ENCODE measurements around the gene STBD1.
"Not testable (repeated sequence)": the region's sequence is repeated elsewhere in the genome, so short reads cannot be mapped to it uniquely, and the experiment has no call there.

STBD1 gene

GRCh38 chr4:76305971-76306881 is at the start of gene STBD1:
Gene STBD1, plus strand, starts transcription at chr4:76306733. Its CDS starts 37 bp downstream, at chr4:76306770.
- DNase-seq: no peak

DNA sequence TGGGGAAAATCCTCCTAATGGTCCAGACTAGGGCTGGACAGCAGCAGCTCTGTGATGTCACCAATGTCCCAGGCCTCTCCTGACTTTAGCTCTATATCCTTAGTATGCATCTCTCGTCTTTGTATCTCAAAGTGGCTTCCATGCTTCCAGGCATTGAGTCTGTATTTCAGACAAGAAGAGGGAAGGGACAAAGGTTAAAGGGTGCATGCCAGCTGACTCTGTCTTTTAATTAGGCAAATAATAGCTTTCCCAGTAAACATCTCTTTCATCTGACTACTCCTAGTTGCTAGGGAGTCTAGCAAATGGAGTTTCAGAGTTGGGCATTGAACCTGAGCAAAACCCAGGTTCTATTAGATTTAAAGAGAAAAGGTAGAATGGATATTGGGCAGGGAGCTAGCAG is 49.6 kb upstream of the STBD1 start:
- DNase-seq: no peak

GRCh38 chr4:76257824-76258223 is 48.7 kb upstream of the STBD1 start:
- no peak for DNase-seq

DNA sequence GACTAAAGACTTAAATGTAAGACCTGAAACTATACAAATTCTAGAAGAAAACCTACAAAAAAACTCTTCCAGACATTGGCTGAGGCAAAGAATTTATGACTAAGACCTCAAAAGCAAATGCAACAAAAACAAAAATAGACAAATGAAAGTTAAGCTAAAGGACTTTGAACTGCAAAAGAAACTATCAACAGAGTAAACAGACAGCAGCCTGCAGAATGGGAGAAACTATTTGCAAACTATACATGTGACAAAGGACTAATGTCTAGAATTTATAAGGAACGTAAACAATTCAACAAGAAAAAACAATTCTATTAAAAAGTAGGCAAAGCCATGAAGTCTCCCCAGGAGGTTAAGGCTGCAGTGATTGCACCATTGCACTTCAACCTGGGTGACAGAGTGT is 46.0 kb upstream of the STBD1 start:
- no peak for DNase-seq

DNA sequence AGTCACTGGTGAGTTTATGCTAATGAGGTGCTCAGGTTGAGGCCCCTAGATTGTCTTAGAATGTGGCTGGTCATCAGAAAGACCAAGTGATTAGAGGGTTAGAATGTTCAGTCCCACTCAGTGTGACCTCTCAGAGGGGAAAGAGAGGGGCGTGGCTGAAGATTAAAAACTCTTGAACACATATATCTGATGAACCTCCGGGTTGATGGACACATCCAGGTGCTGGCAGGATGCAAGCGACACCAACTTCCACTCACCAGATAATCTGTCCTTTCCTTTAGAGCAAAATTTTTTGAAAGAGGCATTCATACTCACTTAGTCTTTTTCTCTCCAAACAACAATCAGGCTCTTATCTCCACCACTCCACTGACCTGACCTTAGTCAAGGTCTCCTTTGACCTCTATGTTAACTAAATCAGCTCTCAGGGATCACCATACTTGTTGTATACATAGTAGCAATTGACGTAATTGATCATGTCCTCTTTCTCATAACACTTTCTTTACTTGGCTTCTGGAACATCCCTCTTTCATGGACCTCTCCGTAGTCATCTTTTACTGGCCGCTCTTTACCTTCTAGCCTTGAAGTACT is 40.8 kb upstream of the STBD1 start:
- no peak for DNase-seq

DNA sequence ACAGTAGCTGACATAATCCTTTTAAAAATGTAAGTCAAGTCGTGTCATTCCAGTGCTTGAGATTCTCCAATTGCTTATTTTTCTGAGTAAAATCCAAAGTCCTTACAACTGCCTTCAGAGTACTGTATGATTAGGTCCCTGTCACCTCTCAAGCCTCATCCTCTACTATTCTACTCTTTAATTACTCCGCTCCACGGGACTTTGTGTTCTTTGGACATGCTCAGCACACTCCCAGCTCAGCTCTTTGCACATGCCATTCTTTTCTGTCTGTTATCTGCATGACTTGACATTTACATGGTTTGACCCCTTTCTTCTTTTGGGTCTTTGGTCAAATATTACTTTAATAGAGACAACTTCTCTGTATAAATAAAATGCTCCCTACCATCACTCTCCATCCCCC is 39.9 kb upstream of the STBD1 start:
- DNase-seq: no peak

GRCh38 chr4:76267811-76268210 is 38.7 kb upstream of the STBD1 start:
- DNase-seq: no peak

DNA sequence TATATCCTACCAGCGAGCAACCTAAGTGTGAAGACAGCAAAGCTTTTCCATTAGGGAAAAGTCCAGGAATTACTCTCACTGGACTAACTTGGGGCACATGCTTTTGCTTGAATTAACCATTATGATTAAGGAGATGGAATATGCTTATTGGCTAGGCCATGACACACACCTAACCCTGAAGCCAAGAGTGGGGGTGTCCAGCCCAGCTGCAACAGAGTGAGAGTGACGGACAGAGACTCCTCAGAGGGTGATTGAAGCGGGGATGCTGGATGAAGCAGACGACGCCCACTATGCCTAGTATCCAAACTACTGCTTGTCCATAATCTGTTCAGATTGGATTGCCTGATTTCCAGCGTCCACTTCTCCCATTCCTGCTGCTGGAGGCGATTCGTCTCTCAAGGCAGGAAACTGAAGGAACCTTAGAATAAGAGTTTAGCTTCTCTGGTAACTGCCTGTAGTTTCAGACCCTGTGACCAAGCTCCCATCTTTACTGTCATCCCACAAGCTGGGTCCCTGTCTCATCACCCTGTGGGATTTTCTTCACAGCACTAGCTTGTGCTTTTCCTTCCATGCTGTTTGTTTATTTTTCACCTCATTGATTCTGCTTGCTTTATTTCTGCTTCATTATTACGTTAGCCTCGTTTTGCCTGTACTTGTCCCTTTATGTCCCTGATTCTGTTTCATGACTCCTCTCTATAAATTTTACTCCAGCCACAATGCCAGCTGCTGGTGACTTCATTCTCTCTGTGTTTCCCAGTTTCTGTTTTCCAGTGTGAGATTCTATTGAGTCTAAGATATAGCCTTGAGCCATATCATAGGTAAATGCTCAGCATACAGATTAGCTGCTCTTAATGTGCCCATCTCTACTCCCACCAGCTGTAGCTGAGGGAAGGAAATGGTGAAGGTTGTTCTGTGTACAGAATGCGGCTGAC is 36.0 kb upstream of the STBD1 start:
- peak; percentile 44 for DNase-seq

DNA sequence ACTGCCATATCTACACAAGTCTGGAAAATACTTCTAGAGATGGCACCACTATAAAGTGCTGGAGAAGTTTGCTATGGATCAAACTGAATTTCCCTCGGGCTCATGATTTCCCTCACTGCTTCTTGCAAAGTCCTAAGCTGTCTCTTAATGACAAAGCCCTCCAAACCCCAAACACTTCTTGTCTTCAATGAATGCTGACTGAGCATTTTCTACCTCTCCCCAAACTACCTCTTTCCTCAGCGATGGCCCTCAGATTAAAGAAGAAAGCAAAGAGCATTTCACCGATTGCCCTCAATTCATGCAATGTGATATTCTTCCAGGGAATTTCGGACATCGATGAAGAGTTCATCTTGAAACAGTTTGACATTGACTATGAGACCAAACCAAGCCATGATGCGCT is 35.3 kb upstream of the STBD1 start:
- DNase-seq: no peak

- DNase-seq: no peak
Measured at GRCh38 chr4:76272073-76272472, 34.5 kb upstream of the STBD1 start.

DNA sequence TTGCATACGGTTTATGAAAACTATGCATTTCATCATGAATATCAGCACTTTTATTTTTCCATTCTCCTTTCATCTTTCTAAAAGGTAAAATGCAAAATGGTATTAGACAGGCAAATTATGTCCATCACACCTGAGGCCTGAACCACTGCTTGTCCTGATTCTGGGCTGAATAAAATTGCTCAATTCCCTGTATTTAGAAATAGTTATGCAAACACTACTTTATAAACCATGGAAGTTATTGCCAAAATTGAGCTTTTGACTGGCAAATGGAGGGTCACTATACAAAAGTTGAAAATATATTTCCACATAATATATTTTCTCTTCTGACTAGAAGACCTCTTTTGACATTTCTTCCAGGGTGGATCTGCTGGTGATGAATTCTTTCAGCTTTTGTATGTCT is 34.0 kb upstream of the STBD1 start:
- no peak for DNase-seq

DNA sequence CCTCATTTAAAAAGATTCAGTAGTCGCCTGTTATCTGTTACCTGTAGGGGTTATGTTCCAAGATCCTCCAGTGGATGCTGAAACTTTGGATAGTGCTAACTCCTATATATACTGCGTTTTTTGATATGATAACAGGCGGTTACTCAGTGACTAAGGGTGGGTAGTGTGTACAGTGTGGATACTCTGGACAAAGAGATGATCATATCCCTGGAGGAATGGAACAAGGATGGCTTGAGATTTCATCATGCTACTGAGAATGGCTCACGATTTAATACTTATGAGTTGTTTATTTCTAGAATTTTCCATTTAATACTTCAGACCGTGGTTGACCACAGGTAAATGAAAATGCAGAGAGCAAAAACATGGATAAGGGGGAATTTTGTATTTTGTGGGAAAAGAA is 33.5 kb upstream of the STBD1 start:
- DNase-seq: no peak

GRCh38 chr4:76275486-76276124 is 30.9 kb upstream of the STBD1 start:
- no peak for DNase-seq

DNA sequence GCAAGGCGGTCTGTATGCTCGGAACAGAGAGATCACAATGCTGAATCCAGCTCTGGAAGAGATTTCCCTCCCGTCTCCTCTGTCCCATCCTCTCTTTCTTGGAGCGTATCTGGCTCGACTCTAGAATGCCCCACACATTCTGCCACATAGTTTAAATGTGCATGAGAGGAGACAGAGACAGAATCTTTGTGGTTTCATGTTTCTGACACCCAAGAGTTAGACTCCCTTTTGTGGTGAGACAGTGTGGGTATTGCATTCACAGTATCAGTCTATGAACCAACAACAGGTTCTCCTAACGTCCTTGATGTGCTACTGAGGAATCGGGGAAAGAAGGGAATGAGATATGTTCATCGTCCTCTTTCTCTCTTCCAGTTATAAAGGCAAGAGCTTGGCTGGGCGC is 29.7 kb upstream of the STBD1 start:
- no peak for DNase-seq

- no peak for DNase-seq
Measured at GRCh38 chr4:76277667-76278066, 28.9 kb upstream of the STBD1 start.

GRCh38 chr4:76278583-76278982 is 27.9 kb upstream of the STBD1 start:
- no peak for DNase-seq

- DNase-seq: no peak
Measured at GRCh38 chr4:76279462-76279861, 27.1 kb upstream of the STBD1 start.

DNA sequence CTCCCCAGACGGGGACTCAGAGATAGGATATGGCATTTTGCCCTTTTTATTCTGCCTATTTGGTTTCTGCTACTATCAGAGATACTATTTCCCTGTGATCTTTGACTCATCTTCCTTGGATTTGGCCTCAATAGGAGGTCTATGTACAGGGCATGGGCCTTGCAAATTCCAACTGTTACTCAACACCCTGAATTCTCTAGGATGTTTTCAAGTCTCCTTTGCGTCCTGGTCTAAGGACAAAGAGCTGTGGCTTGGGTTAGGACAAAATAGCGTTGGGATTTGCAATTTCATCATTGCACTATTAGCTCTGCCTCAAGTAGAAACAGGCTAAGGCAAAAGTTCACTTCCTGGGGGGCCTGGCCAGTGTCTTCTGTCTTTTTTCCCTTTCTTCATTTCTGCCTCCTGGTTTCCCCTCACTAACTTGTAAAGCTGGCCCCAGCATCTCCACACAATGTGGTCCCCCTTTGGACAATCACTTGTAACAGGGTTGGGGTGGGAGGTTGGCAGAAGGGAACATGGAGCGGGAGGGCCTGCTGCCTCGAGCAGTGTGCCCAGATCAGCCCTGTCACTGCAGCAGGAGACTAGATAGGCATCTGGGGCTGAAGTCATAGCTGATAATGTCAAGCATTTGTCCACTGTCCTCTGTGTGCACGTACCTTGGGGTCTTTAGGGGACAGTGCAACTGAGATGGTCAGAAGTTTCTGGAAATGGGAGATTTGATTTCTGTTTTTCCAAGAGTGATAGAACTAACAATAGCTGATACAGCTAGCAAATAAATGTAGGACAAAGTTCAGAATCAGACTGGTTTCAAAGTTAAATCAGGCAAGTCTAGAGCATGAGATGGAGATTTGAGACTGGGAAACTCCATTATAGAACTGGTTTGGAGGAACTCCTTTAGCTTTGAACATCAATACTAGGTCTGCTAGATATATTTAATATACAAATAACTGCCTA is 25.8 kb upstream of the STBD1 start:
- no peak for DNase-seq

DNA sequence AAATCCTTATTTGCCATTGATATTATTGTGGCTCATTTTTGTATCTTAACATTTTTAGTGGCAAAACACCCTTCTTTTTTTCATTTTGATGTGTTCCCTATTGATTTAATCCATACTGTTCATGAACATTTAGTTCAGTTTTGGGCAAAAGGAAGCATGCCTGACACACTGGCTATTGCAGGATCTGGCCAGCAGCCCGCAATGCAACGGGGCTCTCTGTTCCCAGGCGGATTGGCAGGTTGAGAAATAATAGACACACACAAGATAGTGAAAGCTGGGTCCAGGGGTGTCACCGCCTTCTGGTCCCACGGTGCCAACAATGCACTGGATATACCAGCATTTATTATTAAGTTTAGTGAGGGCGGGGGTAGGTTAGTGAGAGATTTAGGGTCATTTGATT is 24.9 kb upstream of the STBD1 start:
- not testable (repeated sequence) for DNase-seq

DNA sequence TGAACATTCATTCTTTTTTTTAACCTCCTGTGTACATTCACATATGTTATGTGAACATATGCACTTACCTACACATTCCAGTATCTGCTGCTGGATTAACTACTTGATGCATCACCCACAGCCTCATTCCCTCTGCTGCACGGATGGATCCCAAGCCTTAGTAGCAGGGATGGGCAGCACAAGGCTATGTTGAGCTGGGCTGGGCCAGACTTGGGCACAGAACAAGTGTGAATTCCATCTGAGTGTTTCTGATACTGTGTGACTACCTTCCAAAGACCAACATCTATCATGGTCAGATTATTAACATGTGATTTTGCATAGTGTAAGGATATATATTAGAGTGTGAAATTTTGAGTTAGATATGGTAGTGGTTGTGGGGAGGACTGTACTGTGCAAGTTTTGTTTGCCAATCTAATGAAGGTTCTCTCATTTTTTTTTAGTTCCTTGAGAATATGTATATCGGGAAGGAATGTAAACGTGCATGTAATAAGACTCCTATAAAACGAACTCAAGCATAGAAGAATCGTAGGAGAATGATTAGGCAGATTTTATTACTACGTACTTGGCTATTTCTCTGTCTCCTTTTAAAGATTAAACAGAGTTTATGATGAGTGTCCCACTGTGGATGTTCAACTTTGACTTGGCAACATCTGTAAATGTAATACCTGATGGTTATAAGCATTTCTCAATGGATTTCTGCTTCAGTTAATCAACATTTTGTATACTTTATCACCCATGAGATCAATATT is 23.4 kb upstream of the STBD1 start:
- DNase-seq: no peak

DNA sequence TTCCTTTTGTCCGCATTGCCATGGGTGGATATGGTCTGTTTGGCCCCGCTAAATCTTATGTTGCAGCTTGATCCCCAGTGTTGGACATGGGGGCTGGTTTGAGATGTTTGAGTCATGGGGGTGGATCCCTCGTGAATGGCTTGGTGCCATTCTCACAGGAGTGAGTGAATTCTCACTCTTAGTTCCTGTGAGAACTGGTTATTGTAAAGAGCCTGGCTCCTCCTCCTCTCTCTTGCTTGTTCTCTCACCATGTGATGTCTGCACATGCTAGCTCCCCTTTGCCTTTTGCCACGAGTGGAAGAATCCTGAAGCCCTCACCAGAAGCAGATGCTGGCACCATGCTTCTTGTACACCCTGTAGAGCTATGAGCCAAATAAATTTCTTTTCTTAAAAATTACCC is 22.6 kb upstream of the STBD1 start:
- DNase-seq: no peak

Measured in NCI-H1694 treated with DMSO at 0.1 percent for 48 hours (cell line).